Mesodermal cell (in vitro differentiated cells): ENCODE data around the gene CROCC.
"Not testable (repeated sequence)": the region's sequence is repeated elsewhere in the genome, so short reads cannot be mapped to it uniquely, and the experiment has no call there.

Experiments
- H3K27ac ChIP-seq: 2 replicates; pipeline ENCODE4 v1.7.0; 2013; ENCODE audit warnings: mild to moderate bottlenecking, low read depth, low read length, moderate library complexity; ENCODE audit not compliant: severe bottlenecking
- H3K36me3 ChIP-seq: 2 replicates; pipeline ENCODE4 v1.7.1; 2013; ENCODE audit warnings: mild to moderate bottlenecking, low read length, moderate library complexity; ENCODE audit not compliant: control insufficient read depth, insufficient read depth
- H3K4me1 ChIP-seq: one replicate; pipeline ENCODE4 v1.7.1; 2013; ENCODE audit warnings: mild to moderate bottlenecking, low read length; ENCODE audit not compliant: insufficient read depth, control insufficient read depth, poor library complexity, severe bottlenecking
- H3K4me3 ChIP-seq: 2 replicates; pipeline ENCODE4 v1.7.0; 2013; ENCODE audit warnings: low read length, control low read depth, mild to moderate bottlenecking; ENCODE audit not compliant: insufficient read depth, poor library complexity, severe bottlenecking; ENCODE audit errors: extremely low read depth
- H3K9me3 ChIP-seq: 2 replicates; pipeline ENCODE4 v1.7.1; 2013; ENCODE audit warnings: mild to moderate bottlenecking, low read length, moderate library complexity; ENCODE audit not compliant: control insufficient read depth
- WGBS, 2 experiments: methylation state at CpG; one replicate each; pipeline ENCODE4 v1.1.5; 2013; ENCODE audit warnings: missing lambda C conversion rate in 2 of 2; ENCODE audit not compliant: insufficient coverage in 2 of 2; 5-methylcytosine and 5-hydroxymethylcytosine counted together

The CROCC gene

DNA sequence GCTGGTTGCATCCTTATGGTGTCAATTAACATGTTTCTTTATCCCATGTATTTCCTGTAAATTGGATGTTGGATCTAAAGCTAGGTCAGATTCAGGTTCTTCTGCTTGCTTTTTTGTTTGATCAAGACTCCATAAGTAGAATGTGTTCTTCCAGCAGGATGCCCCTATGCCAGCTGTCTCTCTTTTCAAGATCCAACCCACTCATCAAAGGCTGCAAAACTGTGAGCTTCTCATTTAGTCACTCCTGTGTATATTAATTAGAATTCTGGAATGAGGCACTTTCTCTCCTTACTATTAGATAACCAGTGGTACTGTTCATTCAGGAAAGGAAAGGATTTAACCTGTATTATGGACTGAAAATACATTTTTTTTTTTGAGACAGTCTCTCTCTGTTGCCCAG lies 12.2 kb downstream of the CROCC start:
- not testable (repeated sequence) for H3K9me3 ChIP-seq, H3K4me1 ChIP-seq, H3K4me3 ChIP-seq, H3K36me3 ChIP-seq, H3K27ac ChIP-seq

GRCh38 chr1:16936580-16936979 lies 14.8 kb downstream of the CROCC start:
- H3K36me3 ChIP-seq, H3K9me3 ChIP-seq, H3K4me3 ChIP-seq, H3K27ac ChIP-seq, H3K4me1 ChIP-seq: not testable (repeated sequence)
- 95% methylated on average over 16 of the region's 16 CpGs for WGBS, 2 experiments

DNA sequence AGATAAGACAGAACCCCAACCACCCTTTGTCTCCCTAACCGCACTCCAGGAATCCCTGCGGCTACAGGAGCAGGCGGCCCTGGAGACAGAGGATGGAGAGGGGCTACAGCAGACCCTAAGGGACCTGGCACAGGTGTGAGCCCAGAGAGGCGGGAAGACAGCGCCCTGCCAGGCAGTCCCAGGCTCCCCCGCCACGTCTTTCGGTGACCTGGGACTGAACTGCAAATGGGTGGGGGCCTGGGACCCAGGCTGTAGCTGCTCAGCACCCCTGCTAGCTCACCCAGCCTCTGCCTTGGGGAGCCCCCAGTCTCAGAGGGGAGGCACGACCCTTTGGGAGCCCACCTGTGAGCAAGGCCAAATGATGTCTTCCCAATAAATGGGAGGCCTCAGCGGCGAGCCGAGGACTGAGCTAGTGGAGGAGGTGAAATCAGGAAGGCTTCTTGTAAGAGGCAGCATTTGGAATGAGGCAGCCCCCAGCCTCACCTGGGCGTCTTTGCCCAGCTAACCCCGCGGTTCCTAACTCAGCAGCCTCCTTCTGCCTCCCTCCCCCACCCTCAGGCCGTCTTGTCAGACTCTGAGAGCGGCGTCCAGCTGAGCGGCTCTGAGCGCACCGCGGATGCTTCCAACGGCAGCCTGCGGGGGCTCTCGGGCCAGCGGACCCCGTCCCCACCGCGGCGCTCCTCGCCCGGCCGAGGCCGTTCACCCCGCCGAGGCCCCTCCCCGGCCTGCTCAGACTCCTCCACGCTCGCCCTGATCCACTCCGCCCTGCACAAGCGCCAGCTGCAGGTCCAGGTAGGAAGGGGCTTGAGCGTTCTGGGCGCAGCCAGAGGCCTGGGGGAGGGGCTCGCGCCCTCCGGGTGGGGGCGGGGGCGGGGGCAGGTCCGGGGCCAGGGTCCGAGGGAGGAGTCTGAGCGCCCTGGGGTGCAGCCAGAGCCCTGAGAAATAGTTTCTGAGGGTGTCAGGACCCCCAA lies 16.9 kb downstream of the CROCC start:
- 38 to 45% methylated on average over 30 to 39 of the region's 51 CpGs for WGBS, 2 experiments
- H3K27ac ChIP-seq = no peak overlapping the region
- H3K4me3 ChIP-seq = peak overlapping the region; percentile 21

GRCh38 chr1:16939386-16940180 lies 17.9 kb downstream of the CROCC start:
- WGBS, 2 experiments = 91% methylated on average over 31 to 32 of the region's 32 CpGs
- H3K36me3 ChIP-seq = peaks cover 16% of the 10 kb centered on the region
- H3K9me3 ChIP-seq, H3K27ac ChIP-seq, H3K4me3 ChIP-seq, H3K4me1 ChIP-seq: not testable (repeated sequence)

More for the DNA sequence above, 16.9 kb downstream of the CROCC start:
- H3K9me3 ChIP-seq = no peaks in the 10 kb centered on the region
- no peaks in the 10 kb centered on the region for H3K4me1 ChIP-seq
- H3K36me3 ChIP-seq = peaks cover 9% of the 10 kb centered on the region

DNA sequence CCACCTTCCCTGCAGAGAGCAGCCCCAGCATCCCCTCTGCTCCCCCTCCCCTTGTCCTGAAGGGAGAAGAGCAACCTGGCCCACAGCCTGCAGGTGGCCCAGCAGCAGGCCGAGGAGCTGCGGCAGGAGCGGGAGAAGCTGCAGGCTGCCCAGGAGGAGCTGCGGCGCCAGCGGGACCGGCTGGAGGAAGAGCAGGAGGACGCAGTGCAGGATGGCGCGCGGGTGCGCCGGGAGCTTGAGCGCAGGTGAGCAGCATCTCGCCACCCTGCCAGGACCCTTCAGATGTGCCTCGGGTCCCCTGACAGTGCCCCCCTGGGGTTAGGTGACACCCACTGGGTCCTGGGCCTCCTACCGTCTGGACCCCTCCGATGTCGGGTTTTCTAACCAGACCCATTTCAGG lies 22.3 kb downstream of the CROCC start:
- Histone ChIP-seq H3K27ac (no peak overlapping the region), H3K36me3 (peaks cover 16% of the 10 kb centered on the region), H3K4me3 (no peak overlapping the region), H3K4me1 (no peaks in the 10 kb centered on the region), H3K9me3 (no peaks in the 10 kb centered on the region)
- 94 to 96% methylated on average over 16 of the region's 19 CpGs for WGBS, 2 experiments

DNA sequence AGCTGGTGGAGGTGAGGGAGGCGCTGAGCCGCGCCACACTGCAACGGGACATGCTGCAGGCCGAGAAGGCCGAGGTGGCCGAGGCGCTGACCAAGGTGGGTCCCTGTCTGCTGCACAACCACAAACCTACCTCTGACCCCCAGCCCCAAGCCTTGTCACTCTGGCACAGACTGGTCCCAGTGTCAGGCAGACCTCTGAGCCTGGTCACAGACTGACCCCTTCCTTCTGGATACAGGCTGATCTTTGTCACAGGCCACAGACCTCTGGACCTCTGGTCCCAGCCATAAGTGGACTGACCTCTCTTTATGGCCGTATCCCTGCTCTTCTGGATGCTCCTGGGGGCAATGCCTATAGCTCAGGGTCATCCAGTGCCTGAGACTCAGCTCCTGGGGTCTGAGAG lies 23.8 kb downstream of the CROCC start:
- not testable (repeated sequence) for H3K27ac ChIP-seq, H3K4me1 ChIP-seq, H3K9me3 ChIP-seq, H3K4me3 ChIP-seq
- 90 to 94% methylated on average over 1 of the region's 9 CpGs for WGBS, 2 experiments
- peaks cover 16% of the 10 kb centered on the region for H3K36me3 ChIP-seq

- peaks cover 16% of the 10 kb centered on the region for H3K36me3 ChIP-seq
- not testable (repeated sequence) for H3K27ac ChIP-seq, H3K9me3 ChIP-seq, H3K4me1 ChIP-seq, H3K4me3 ChIP-seq
- WGBS, 2 experiments = 80 to 98% methylated on average over 7 to 10 of the region's 13 CpGs
Measured at GRCh38 chr1:16946185-16946584, 24.5 kb downstream of the CROCC start.

DNA sequence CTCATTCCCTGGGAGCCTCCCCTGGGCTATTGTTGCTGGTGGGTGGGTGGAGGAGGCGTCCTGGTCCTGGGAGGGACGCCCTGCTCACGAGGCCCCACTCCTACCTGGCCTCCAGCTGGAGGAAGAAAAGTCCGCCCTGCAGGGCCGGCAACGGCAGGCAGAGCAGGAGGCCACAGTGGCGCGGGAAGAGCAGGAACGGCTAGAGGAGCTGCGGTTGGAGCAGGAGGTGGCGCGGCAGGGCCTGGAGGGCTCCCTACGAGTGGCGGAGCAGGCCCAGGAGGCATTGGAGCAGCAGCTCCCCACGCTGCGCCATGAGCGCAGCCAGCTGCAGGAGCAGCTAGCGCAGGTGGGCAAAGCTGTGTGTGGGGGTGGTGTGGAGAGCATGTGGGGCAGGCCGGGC lies 24.9 kb downstream of the CROCC start:
- H3K4me1 ChIP-seq = no peaks in the 10 kb centered on the region
- H3K9me3 ChIP-seq = no peaks in the 10 kb centered on the region
- no peak overlapping the region for H3K27ac ChIP-seq
- H3K4me3 ChIP-seq = no peak overlapping the region
- H3K36me3 ChIP-seq = peaks cover 16% of the 10 kb centered on the region
- WGBS, 2 experiments = 92 to 93% methylated on average over 15 to 18 of the region's 19 CpGs

- 95 to 97% methylated on average over 23 to 25 of the region's 26 CpGs for WGBS, 2 experiments
- not testable (repeated sequence) for H3K4me1 ChIP-seq, H3K9me3 ChIP-seq, H3K4me3 ChIP-seq, H3K27ac ChIP-seq
- peaks cover 10% of the 10 kb centered on the region for H3K36me3 ChIP-seq
Measured at GRCh38 chr1:16948282-16948891, 26.7 kb downstream of the CROCC start.

DNA sequence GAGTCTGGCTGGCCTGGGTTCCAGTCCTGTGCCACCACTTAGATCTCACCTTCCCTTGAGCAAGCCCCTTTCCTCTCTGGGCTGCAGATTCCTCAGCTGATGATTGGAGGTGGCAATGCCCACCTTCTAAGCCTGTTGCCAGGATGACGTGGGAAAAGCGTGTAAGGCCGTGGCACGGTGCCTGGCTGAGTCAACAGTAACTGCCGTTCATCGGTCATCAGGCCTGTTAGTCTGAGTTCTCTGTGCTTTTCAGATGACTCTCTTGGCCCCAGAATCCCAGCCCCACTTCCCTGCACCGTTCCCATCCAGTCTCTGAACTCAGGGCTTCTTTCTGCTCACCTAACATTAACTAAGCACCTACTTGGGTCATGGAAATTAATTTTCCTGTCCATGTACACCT lies 27.3 kb downstream of the CROCC start:
- H3K4me3 ChIP-seq, H3K9me3 ChIP-seq, H3K36me3 ChIP-seq, H3K4me1 ChIP-seq, H3K27ac ChIP-seq: not testable (repeated sequence)
- 97 to 99% methylated on average over 6 of the region's 7 CpGs for WGBS, 2 experiments
